Anterior cingulate cortex (tissue), 58 donors: Measurements from ENCODE around the gene DUSP7.

ENCODE experiments used
- DNase-seq, 58 donors: peaks; one replicate each; lab custom pipeline; 2025; lab: John Stamatoyannopoulos, UW

Gene DUSP7

GRCh38 chr3:52087731-52088130 lies 31.4 kb upstream of the DUSP7 start:
- no peak for DNase-seq

- no peak for DNase-seq
Observed at GRCh38 chr3:52086976-52087663, 30.7 kb upstream of the DUSP7 start.

- DNase-seq: no peak
Observed at GRCh38 chr3:52086461-52086860, 30.1 kb upstream of the DUSP7 start.

- no peak for DNase-seq
Observed at GRCh38 chr3:52085681-52086282, 29.4 kb upstream of the DUSP7 start.

- DNase-seq: no peak
Observed at GRCh38 chr3:52084954-52085680, 28.7 kb upstream of the DUSP7 start.

- DNase-seq: no peak
Observed at GRCh38 chr3:52084216-52084945, 28.0 kb upstream of the DUSP7 start.

GRCh38 chr3:52083556-52084087 lies 27.3 kb upstream of the DUSP7 start:
- DNase-seq: no peak

GRCh38 chr3:52082951-52083350 lies 26.6 kb upstream of the DUSP7 start:
- no peak for DNase-seq

- no peak for DNase-seq
Observed at GRCh38 chr3:52080830-52081719, 24.7 kb upstream of the DUSP7 start.

GRCh38 chr3:52079958-52080357 lies 23.6 kb upstream of the DUSP7 start:
- no peak for DNase-seq

GRCh38 chr3:52078781-52079560 lies 22.6 kb upstream of the DUSP7 start:
- DNase-seq: no peak

- DNase-seq: no peak
Observed at GRCh38 chr3:52077925-52078324, 21.6 kb upstream of the DUSP7 start.

- DNase-seq: peak in 2 of 58 donors; percentile 12 to 26
Observed at GRCh38 chr3:52076896-52077780, 20.8 kb upstream of the DUSP7 start.

- DNase-seq: no peak
Observed at GRCh38 chr3:52073490-52073889, 17.1 kb upstream of the DUSP7 start.

- DNase-seq: peak in 8 of 58 donors; percentile 16 to 57 (median 22)
Observed at GRCh38 chr3:52072471-52072870, 16.1 kb upstream of the DUSP7 start.

- no peak for DNase-seq
Observed at GRCh38 chr3:52072020-52072419, 15.6 kb upstream of the DUSP7 start.

GRCh38 chr3:52070724-52071621 lies 14.6 kb upstream of the DUSP7 start:
- DNase-seq: peak in 8 of 58 donors; percentile 17 to 56 (median 28)
